ENCODE results near the gene CABLES2.

DNA sequence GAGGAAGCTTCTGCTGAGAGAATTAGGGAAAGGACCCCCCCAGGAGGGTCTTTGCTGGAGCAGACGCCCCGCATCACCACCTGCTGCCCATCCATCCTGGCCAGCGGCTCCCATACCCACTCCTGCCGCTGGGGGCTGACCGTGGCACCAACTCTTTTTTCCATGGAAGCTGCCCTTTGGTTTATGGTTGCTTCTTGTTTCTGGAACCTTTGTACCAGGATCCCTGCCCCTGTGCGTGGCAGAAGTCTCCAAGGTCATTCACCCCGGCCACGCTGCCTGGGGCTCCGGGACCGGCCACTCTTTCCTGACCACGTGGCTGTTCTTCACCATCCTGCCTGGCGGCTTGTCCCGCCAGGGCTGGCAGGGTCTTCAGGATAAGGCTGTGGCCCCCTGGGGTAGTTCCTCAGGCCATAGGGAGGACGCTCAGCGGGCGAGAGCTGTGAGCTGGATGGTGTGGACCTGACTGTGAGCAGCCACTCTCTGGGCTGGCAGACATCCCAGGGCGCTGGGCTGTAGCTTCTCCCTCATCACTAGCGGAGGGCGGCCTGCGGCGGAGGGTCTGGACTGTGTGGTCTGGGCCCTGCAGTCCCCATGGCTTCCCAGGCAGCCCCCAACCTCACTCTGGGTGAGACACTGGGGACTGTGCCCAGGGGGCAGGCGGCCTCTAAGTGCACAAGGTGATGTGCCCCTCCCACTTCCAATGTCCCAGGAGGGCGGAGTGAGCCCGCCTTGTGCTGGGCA, 43.0 kb upstream of the CABLES2 start:
- TF ChIP-seq, protein P1, sequence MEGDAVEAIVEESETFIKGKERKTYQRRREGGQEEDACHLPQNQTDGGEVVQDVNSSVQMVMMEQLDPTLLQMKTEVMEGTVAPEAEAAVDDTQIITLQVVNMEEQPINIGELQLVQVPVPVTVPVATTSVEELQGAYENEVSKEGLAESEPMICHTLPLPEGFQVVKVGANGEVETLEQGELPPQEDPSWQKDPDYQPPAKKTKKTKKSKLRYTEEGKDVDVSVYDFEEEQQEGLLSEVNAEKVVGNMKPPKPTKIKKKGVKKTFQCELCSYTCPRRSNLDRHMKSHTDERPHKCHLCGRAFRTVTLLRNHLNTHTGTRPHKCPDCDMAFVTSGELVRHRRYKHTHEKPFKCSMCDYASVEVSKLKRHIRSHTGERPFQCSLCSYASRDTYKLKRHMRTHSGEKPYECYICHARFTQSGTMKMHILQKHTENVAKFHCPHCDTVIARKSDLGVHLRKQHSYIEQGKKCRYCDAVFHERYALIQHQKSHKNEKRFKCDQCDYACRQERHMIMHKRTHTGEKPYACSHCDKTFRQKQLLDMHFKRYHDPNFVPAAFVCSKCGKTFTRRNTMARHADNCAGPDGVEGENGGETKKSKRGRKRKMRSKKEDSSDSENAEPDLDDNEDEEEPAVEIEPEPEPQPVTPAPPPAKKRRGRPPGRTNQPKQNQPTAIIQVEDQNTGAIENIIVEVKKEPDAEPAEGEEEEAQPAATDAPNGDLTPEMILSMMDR (IDR thresholded peaks at IDR 0.05), result no peak
- TF ChIP-seq POLR2A (IDR thresholded peaks at IDR 0.05), result no peak
